ENCODE data around the gene ELAVL4. TPM values are rescaled to one million over a fixed set of nuclear protein-coding genes. Genes with fewer than 3 reads are reported as not detected.

Gene ELAVL4
- total RNA-seq, 4 donors from 2014 or later = not detected

- intact Hi-C loops (cut with DNase I) = no loop called here
- TF ChIP-seq, protein P1, sequence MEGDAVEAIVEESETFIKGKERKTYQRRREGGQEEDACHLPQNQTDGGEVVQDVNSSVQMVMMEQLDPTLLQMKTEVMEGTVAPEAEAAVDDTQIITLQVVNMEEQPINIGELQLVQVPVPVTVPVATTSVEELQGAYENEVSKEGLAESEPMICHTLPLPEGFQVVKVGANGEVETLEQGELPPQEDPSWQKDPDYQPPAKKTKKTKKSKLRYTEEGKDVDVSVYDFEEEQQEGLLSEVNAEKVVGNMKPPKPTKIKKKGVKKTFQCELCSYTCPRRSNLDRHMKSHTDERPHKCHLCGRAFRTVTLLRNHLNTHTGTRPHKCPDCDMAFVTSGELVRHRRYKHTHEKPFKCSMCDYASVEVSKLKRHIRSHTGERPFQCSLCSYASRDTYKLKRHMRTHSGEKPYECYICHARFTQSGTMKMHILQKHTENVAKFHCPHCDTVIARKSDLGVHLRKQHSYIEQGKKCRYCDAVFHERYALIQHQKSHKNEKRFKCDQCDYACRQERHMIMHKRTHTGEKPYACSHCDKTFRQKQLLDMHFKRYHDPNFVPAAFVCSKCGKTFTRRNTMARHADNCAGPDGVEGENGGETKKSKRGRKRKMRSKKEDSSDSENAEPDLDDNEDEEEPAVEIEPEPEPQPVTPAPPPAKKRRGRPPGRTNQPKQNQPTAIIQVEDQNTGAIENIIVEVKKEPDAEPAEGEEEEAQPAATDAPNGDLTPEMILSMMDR (IDR thresholded peaks at IDR 0.05) = no peak
- TF ChIP-seq POLR2A (IDR thresholded peaks at IDR 0.05) = no peak
- Histone ChIP-seq H3K36me3 (no peaks in the 10 kb centered on the region), H3K27me3 (no peaks in the 10 kb centered on the region), H3K4me1 (no peaks in the 10 kb centered on the region), H3K9me3 (no peaks in the 10 kb centered on the region), H3K27ac (no peak overlapping the region), H3K4me3 (no peak overlapping the region)
- WGBS, 2 donors = 44 to 61% methylated on average over 1 of the region's 1 CpG
- DNase-seq = no peak
Observed at GRCh38 chr1:50196081-50196480, 87.4 kb downstream of the ELAVL4 start.

- intact Hi-C loops (cut with DNase I) = no loop called here
- DNase-seq = no peak
- Histone ChIP-seq H3K27ac (no peak overlapping the region), H3K27me3 (no peaks in the 10 kb centered on the region), H3K36me3 (no peaks in the 10 kb centered on the region), H3K4me3 (no peak overlapping the region), H3K9me3 (no peaks in the 10 kb centered on the region), H3K4me1 (no peaks in the 10 kb centered on the region)
- WGBS, 2 donors = 65 to 74% methylated on average over 3 of the region's 3 CpGs
- TF ChIP-seq POLR2A (IDR thresholded peaks at IDR 0.05) = no peak
- TF ChIP-seq, protein P1 (IDR thresholded peaks at IDR 0.05) = no peak
Observed at GRCh38 chr1:50197216-50197615, 88.5 kb downstream of the ELAVL4 start.

DNA sequence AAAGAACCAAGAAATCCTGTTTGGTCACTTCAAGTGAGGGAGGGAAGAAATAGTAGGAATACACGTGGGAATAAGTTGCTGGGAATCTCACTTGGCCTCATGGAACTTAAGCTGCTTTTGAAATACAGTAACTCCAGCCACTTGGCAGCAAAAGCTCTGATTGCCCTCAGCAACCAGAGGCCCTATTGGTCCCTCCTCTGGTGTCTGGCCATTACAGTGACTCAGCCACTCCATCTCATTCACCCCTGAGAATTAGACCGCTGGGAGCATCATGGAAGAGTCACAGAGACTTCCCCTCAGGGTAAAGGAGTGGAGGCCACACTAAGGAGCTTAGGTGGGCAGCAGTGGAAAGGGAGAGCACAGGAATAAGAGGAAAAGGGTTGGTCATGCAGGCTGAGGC lies 99.6 kb downstream of the ELAVL4 start:
- no peaks in the 10 kb centered on the region for H3K9me3 ChIP-seq
- no peak for TF ChIP-seq POLR2A (IDR thresholded peaks at IDR 0.05)
- TF ChIP-seq, protein P1 (IDR thresholded peaks at IDR 0.05) = no peak
- H3K4me1 ChIP-seq = no peaks in the 10 kb centered on the region
- H3K27ac ChIP-seq = no peak overlapping the region
- no peaks in the 10 kb centered on the region for H3K36me3 ChIP-seq
- WGBS, 2 donors = 6 to 48% methylated on average over 1 to 2 of the region's 2 CpGs
- DNase-seq = no peak
- H3K27me3 ChIP-seq = peaks cover 0 to 7% (median 0%) of the 10 kb centered on the region in 4 donors
- intact Hi-C loops (cut with DNase I) = no loop called here
- H3K4me3 ChIP-seq = no peak overlapping the region

GRCh38 chr1:50208756-50209155 lies 100.0 kb downstream of the ELAVL4 start:
- Histone ChIP-seq H3K27ac (no peak overlapping the region), H3K4me1 (no peaks in the 10 kb centered on the region), H3K9me3 (no peaks in the 10 kb centered on the region), H3K4me3 (no peak overlapping the region), H3K27me3 (peaks cover 0 to 7% (median 0%) of the 10 kb centered on the region in 4 donors), H3K36me3 (no peaks in the 10 kb centered on the region)
- TF ChIP-seq, protein P1 (IDR thresholded peaks at IDR 0.05) = no peak
- TF ChIP-seq POLR2A (IDR thresholded peaks at IDR 0.05) = no peak
- intact Hi-C loops (cut with DNase I) = no loop called here
- DNase-seq = no peak
- 14 to 41% methylated on average over 1 of the region's 1 CpG for WGBS, 2 donors

GRCh38 chr1:50209749-50210148 lies 101.0 kb downstream of the ELAVL4 start:
- Histone ChIP-seq H3K9me3 (no peaks in the 10 kb centered on the region), H3K4me1 (no peaks in the 10 kb centered on the region), H3K36me3 (no peaks in the 10 kb centered on the region), H3K27me3 (peaks cover 0 to 7% (median 0%) of the 10 kb centered on the region in 4 donors), H3K27ac (no peak overlapping the region), H3K4me3 (no peak overlapping the region)
- intact Hi-C loops (cut with DNase I) = no loop called here
- TF ChIP-seq, protein P1 (IDR thresholded peaks at IDR 0.05) = no peak
- no peak for TF ChIP-seq POLR2A (IDR thresholded peaks at IDR 0.05)
- 36 to 50% methylated on average over 1 of the region's 1 CpG for WGBS, 2 donors
- no peak for DNase-seq
